ENCODE measurements around the gene CRIM1.

GRCh38 chr2:36455011-36455410 is 99.4 kb downstream of the CRIM1 start:
- TF ChIP-seq POLR2A (IDR thresholded peaks at IDR 0.05; ENCODE audit: control extremely low read depth in 1 of 2, low read depth in 2 of 2, low read length in 2 of 2) (no peak), ZNF274 (IDR thresholded peaks at IDR 0.05; ENCODE audit: borderline replicate concordance, extremely low read depth, low read length) (no peak), CHD2 (IDR thresholded peaks at IDR 0.05; ENCODE audit: low read length) (no peak), CTCF (IDR thresholded peaks at IDR 0.05; ENCODE audit: control extremely low read depth in 1 of 3, insufficient read depth in 1 of 3, low read depth in 1 of 3, low read length in 3 of 3) (no peak), SIRT6 (IDR thresholded peaks at IDR 0.05; ENCODE audit: low read length) (no peak), CBX8 (IDR thresholded peaks at IDR 0.05; ENCODE audit: borderline replicate concordance, low read depth, low read length) (no peak), KDM4A (IDR thresholded peaks at IDR 0.05; ENCODE audit: low read depth, low read length, severe bottlenecking) (no peak)
